BE2C (cell line): ENCODE measurements around the gene TPD52L1.
"Not testable (repeated sequence)": the region's sequence is repeated elsewhere in the genome, so short reads cannot be mapped to it uniquely, and the experiment has no call there.

ENCODE experiments used
- DNase-seq: peaks from one replicate; pipeline ENCODE4 v3.0.0-alpha.2; 2020
- H3K27me3 ChIP-seq: fragments of 250-450 bp; sonication (Bioruptor Pico); 2 replicates; pipeline ENCODE4 v1.5.1; 2020; ENCODE audit warnings: mild to moderate bottlenecking
- H3K36me3 ChIP-seq: fragments of 250-450 bp; sonication (Bioruptor Pico); 2 replicates; pipeline ENCODE4 v1.5.1; 2020; ENCODE audit warnings: mild to moderate bottlenecking
- H3K4me1 ChIP-seq: fragments of 250-450 bp; sonication (Bioruptor Pico); 2 replicates; pipeline ENCODE4 v1.5.1; 2020
- H3K4me3 ChIP-seq: 2 replicates; pipeline ENCODE4 v1.5.1; 2011; ENCODE audit warnings: low read depth, low read length
- H3K9me3 ChIP-seq: fragments of 250-450 bp; sonication (Bioruptor Pico); 2 replicates; pipeline ENCODE4 v1.5.1; 2020
- TF ChIP-seq, protein P1 (sequence below): IDR thresholded peaks from 2 replicates; pipeline ENCODE4 v1.5.1; 2012; ENCODE audit warnings: mild to moderate bottlenecking, low read depth, low read length

Gene TPD52L1

DNA sequence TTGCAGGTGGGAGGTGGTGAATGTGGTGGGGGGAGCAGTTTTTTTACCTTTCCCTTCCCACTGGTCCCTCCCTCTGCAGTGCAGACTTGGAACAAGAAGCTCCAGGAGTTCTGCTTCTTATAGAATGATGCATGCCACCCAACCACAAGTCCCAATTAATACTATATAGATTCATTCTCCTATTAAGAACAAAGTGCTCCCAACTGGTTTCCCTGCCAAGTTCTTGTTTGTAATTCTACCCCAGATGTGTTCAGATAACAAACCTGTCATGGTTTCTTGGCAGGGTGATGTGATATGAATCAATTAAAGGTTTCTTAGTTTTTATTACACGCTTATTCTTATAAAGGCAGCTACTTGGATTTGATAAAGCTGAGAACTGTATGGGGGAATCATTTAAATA lies 124.3 kb downstream of the TPD52L1 start:
- H3K36me3 ChIP-seq: peaks cover 17% of the 10 kb centered on the region
- peaks cover 8% of the 10 kb centered on the region for H3K4me1 ChIP-seq
- H3K27me3 ChIP-seq: no peaks in the 10 kb centered on the region
- no peak for DNase-seq
- no peaks in the 10 kb centered on the region for H3K9me3 ChIP-seq
- no peak overlapping the region for H3K4me3 ChIP-seq
- TF ChIP-seq, protein P1, sequence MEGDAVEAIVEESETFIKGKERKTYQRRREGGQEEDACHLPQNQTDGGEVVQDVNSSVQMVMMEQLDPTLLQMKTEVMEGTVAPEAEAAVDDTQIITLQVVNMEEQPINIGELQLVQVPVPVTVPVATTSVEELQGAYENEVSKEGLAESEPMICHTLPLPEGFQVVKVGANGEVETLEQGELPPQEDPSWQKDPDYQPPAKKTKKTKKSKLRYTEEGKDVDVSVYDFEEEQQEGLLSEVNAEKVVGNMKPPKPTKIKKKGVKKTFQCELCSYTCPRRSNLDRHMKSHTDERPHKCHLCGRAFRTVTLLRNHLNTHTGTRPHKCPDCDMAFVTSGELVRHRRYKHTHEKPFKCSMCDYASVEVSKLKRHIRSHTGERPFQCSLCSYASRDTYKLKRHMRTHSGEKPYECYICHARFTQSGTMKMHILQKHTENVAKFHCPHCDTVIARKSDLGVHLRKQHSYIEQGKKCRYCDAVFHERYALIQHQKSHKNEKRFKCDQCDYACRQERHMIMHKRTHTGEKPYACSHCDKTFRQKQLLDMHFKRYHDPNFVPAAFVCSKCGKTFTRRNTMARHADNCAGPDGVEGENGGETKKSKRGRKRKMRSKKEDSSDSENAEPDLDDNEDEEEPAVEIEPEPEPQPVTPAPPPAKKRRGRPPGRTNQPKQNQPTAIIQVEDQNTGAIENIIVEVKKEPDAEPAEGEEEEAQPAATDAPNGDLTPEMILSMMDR: no peak

DNA sequence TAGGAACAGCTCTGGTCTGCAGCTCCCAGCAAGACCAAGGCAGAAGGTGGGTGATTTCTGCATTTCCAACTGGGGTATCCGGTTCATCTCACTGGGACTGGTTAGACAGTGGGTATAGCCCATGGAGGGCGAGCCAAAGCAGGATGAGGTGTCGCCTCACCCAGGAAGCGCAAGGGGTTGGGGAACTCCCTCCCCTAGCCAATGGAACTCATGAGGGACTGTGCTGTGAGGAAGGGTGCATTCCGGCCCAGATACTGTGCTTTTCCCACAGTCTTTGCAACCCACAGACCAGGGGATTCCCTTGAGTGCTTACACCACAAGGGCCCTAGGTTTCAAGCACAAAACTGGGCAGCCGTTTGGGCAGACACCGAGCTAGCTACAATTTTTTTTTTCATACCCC lies 126.4 kb downstream of the TPD52L1 start:
- TF ChIP-seq, protein P1: no peak
- H3K9me3 ChIP-seq: no peaks in the 10 kb centered on the region
- H3K4me1 ChIP-seq: no peaks in the 10 kb centered on the region
- no peak for DNase-seq
- H3K36me3 ChIP-seq: peaks cover 10% of the 10 kb centered on the region
- no peak overlapping the region for H3K4me3 ChIP-seq
- H3K27me3 ChIP-seq: no peaks in the 10 kb centered on the region

DNA sequence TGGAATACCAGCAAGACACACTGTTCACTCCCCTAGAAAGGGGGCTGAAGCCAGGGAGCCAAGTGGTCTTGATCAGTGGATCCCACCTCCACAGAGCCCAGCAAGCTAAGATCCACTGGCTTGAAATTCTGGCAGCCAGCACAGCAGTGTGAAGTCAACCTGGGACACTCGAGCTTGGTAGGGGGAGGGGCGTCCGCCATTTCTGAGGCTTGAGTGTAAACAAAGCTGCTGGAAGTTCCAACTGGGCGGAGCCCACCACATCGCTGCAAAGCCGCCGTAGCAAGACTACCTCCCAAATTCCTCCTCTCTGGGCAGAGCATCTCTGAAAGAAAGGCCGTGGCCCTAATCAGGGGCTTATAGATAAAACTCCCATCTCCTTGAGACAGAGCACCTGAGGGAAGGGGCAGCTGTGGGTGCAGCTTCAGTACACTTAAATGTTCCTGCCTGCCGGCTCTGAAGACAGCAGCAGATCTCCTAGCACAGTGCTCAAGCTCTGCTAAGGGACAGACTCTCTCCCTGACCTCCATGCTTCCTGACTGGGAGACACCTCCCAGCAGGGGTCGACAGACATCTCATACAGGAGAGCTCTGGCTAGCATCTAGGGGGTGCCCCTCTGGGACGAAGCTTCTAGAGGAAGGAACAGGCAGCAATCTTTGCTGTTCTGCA lies 126.9 kb downstream of the TPD52L1 start:
- H3K27me3 ChIP-seq, H3K9me3 ChIP-seq, DNase-seq, H3K4me1 ChIP-seq, H3K36me3 ChIP-seq, H3K4me3 ChIP-seq: not testable (repeated sequence)

DNA sequence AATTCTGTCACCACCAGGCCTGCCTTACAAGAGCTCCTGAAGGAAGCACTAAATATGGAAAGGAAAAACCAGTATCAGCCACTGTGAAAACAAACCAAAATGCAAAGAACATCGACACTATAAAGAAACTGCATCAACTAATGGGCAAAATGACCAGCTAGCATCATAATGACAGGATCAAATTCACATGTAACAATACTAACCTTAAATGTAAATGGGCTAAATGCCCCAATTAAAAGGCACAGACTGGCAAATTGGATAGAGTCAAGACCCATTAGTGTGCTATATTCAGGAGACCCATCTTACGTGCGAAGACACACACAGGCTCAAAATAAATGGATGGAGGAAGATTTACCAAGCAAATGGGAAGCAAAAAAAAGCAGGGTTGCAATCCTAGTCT lies 128.9 kb downstream of the TPD52L1 start:
- H3K27me3 ChIP-seq, DNase-seq, H3K9me3 ChIP-seq, H3K4me3 ChIP-seq, H3K4me1 ChIP-seq: not testable (repeated sequence)
- H3K36me3 ChIP-seq: peaks cover 15% of the 10 kb centered on the region

DNA sequence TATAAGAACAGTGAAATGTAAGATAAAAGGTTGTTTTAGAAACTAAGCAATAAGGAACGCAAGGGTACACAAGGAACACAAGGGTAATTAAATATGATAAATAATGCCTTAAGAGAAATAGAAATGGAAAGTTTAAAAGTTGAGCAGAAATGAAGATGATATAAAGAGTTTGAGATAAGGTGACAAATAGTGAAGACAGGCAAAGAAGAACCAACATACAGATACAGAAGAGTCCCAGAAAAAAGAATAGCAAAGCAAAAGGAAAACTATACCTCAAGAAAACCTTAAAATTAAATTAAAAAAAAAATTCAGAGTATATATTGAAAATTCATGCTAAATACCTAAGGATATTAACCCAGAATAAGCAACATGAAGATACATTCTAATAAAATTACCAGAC lies 131.8 kb downstream of the TPD52L1 start:
- peaks cover 12% of the 10 kb centered on the region for H3K36me3 ChIP-seq
- TF ChIP-seq, protein P1: no peak
- no peak overlapping the region for H3K4me3 ChIP-seq

DNA sequence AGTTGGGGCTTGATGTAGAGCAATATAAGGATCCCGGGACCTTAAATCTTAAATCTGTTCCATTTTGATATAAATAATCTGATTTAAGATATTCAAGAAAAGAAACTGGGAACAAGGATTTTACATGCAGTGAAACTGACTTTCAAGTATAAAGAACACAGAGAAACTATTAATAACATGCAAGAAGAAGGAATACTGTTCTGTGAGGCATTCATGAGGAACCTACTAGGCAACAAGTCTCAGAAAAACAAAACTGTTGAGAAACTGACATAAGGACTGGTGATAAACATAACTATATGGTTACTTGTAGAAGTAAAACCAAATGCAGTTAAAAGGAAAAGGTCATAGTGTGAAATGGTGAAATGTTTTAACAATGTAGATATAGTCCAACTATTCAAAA lies 132.4 kb downstream of the TPD52L1 start:
- no peaks in the 10 kb centered on the region for H3K27me3 ChIP-seq
- H3K9me3 ChIP-seq: no peaks in the 10 kb centered on the region
- peaks cover 6% of the 10 kb centered on the region for H3K36me3 ChIP-seq

More for the DNA sequence above, 131.8 kb downstream of the TPD52L1 start:
- H3K4me1 ChIP-seq: no peaks in the 10 kb centered on the region
- DNase-seq: no peak
- H3K9me3 ChIP-seq: no peaks in the 10 kb centered on the region
- no peaks in the 10 kb centered on the region for H3K27me3 ChIP-seq

DNA sequence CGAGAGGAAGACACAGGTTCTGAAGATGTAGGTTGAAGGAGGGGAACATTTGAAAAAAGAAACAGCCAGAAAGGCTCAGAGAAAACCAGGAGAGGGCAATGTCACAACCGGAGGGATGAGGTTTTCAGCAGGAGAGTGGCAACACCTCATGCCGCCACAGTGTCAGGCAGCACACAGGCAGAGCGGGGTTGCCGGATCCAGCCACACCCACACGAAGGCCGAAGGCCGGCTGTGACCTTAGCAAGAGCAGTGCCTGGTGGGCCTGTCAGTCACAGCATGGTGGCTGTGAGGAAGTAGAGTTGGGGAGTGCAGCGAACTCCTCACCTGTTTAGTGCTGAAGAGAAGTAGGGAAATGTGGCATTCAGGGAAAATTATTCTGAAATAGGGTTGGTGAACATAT lies 134.1 kb downstream of the TPD52L1 start:
- Histone ChIP-seq H3K4me1 (no peaks in the 10 kb centered on the region), H3K27me3 (no peaks in the 10 kb centered on the region), H3K9me3 (no peaks in the 10 kb centered on the region), H3K4me3 (no peak overlapping the region), H3K36me3 (peaks cover 6% of the 10 kb centered on the region)
- TF ChIP-seq, protein P1: no peak
- no peak for DNase-seq

More for the DNA sequence above, 132.4 kb downstream of the TPD52L1 start:
- Histone ChIP-seq H3K4me3 (no peak overlapping the region), H3K4me1 (no peaks in the 10 kb centered on the region)
- TF ChIP-seq, protein P1: no peak
- DNase-seq: no peak
